OCI-LY3 (cell line): ENCODE measurements around the gene FNBP1.

Experiments
- CTCF ChIP-seq: fragments of 200-600, 300-600 bp; sonication (generic); IDR thresholded peaks from 2 replicates; pipeline ENCODE4 v1.5.1; 2014; ENCODE audit warnings: antibody characterized with exemption, low read length, low read depth
- EZH2phosphoT487 ChIP-seq: fragments of 200-600 bp; shearing (Covaris generic); IDR thresholded peaks from 2 replicates; pipeline ENCODE4 v1.6.1; 2018; ENCODE audit warnings: antibody characterized with exemption, mixed run types, low read depth

- TF ChIP-seq CTCF (no peak), EZH2phosphoT487 (no peak)
These were observed 110.5 kb downstream of the FNBP1 start for GRCh38 chr9:129932303-129933151.
